Keratinocyte (primary cell): Measurements from ENCODE around the gene RAB3B. TPM values are rescaled to one million over a fixed set of nuclear protein-coding genes. Genes with fewer than 3 reads are reported as not detected.

ENCODE experiments used
- DNase-seq: peaks from one replicate; pipeline ENCODE4 v3.0.0-alpha.2; 2011; ENCODE audit warnings: low read depth, missing footprints, low spot score
- FAIRE-seq: peaks from 2 replicates; lab custom pipeline; 2011; peaks lifted over from hg19 to GRCh38; lab: Jason Lieb, UNC
- H2AFZ ChIP-seq: 2 replicates; pipeline ENCODE4 v1.6.0; 2012; ENCODE audit warnings: low read length, control low read depth, inconsistent platforms; ENCODE audit not compliant: control insufficient read depth
- H3K27ac ChIP-seq: 2 replicates; pipeline ENCODE4 v1.5.1; 2011; ENCODE audit warnings: low read length; ENCODE audit not compliant: control insufficient read depth, insufficient read depth
- H3K27me3 ChIP-seq: 3 replicates; pipeline ENCODE4 v1.6.0; 2011; ENCODE audit warnings: low read length; ENCODE audit not compliant: control insufficient read depth, insufficient read depth; ENCODE audit errors: extremely low read depth
- H3K36me3 ChIP-seq, 2 experiments: 2 replicates in 1 of 2; 3 replicates in 1 of 2; pipeline ENCODE4 v1.5.1; 2011; ENCODE audit warnings: low read length in 2 of 2, mild to moderate bottlenecking in 1 of 2; ENCODE audit not compliant: control insufficient read depth in 2 of 2, insufficient read depth in 2 of 2; ENCODE audit errors: extremely low read depth in 1 of 2
- H3K4me1 ChIP-seq: 3 replicates; pipeline ENCODE4 v1.5.1; 2011; ENCODE audit warnings: low read length; ENCODE audit not compliant: control insufficient read depth, insufficient read depth; ENCODE audit errors: extremely low read depth
- H3K4me2 ChIP-seq: 3 replicates; pipeline ENCODE4 v1.6.0; 2011; ENCODE audit warnings: low read depth, low read length; ENCODE audit not compliant: control insufficient read depth, insufficient read depth; ENCODE audit errors: extremely low read depth
- H3K4me3 ChIP-seq, 3 experiments: fragments of 200-600 bp in 1 of 3; sonication (generic) in 1 of 3; 2 replicates in 2 of 3; 3 replicates in 1 of 3; pipeline ENCODE4 v1.5.1; 2011 to 2016; ENCODE audit warnings: low read length in 3 of 3, mild to moderate bottlenecking in 3 of 3, control low read depth in 2 of 3, inconsistent platforms in 1 of 3, low read depth in 1 of 3, mixed read lengths in 1 of 3, mixed run types in 1 of 3, moderate library complexity in 1 of 3; ENCODE audit not compliant: control insufficient read depth in 2 of 3, insufficient read depth in 2 of 3; ENCODE audit errors: extremely low read depth in 1 of 3
- H3K79me2 ChIP-seq: 2 replicates; pipeline ENCODE4 v1.6.0; 2012; ENCODE audit warnings: low read length; ENCODE audit not compliant: control insufficient read depth, insufficient read depth
- H3K9ac ChIP-seq: 3 replicates; pipeline ENCODE4 v1.6.0; 2011; ENCODE audit warnings: low read length; ENCODE audit not compliant: control insufficient read depth, insufficient read depth; ENCODE audit errors: extremely low read depth
- H3K9me1 ChIP-seq: 3 replicates; pipeline ENCODE4 v1.6.0; 2011; ENCODE audit warnings: low read length; ENCODE audit not compliant: control insufficient read depth, insufficient read depth; ENCODE audit errors: extremely low read depth
- H3K9me3 ChIP-seq: 2 replicates; pipeline ENCODE4 v1.5.1; 2012; ENCODE audit warnings: low read depth, low read length; ENCODE audit not compliant: control insufficient read depth
- H4K20me1 ChIP-seq: 3 replicates; pipeline ENCODE4 v1.6.0; 2011; ENCODE audit warnings: low read length; ENCODE audit not compliant: control insufficient read depth, insufficient read depth; ENCODE audit errors: extremely low read depth
- CTCF ChIP-seq, 3 experiments: IDR thresholded peaks in 1 of 3; conservative IDR thresholded peaks in 1 of 3; optimal IDR thresholded peaks in 1 of 3; 2 replicates in 2 of 3; 3 replicates in 1 of 3; pipeline versions ENCODE3 to v1.5.1; 2011; ENCODE audit warnings: low read length in 3 of 3, mild to moderate bottlenecking in 3 of 3, moderate library complexity in 2 of 3, control low read depth in 1 of 3, inconsistent platforms in 1 of 3; ENCODE audit not compliant: insufficient read depth in 2 of 3; ENCODE audit errors: extremely low read depth in 1 of 3
- EZH2 ChIP-seq: IDR thresholded peaks from one replicate; pipeline ENCODE4 v1.6.1; 2012; ENCODE audit warnings: inconsistent platforms, mild to moderate bottlenecking, low read length, moderate library complexity
- dilution Hi-C: fragments of 300-500 bp; cut with MboI; formaldehyde crosslinking; loops from one replicate; pipeline ENCODE4 v1.7.0; 2020; ENCODE audit warnings: low sequenced_read_pairs; ENCODE audit not compliant: extremely low pct_ligation_motif_present
- polyA plus RNA-seq, 5 experiments: library from polyadenylated mRNA; depleted of rRNA in 3 of 5; stranded (reverse) in 3 of 5; stranded (forward) in 1 of 5; unstranded in 1 of 5; fragments of >200 nt; gene quantifications; 1 replicate in 1 of 5; 2 replicates in 3 of 5; 3 replicates in 1 of 5; pipeline versions ENCODE4 v1.2.1 to v1.2.3, GENCODE V29; 2011 to 2012; ENCODE audit warnings: missing spikeins in 2 of 5, low read depth in 1 of 5, low replicate concordance in 1 of 5

Gene RAB3B
- polyA plus RNA-seq, 1 donor (not counting 4 experiments of a cell fraction or from before 2014, with no cell fraction given) = 2.6 TPM

GRCh38 chr1:51982161-51982560 lies 8.3 kb downstream of the RAB3B start:
- Histone ChIP-seq H3K27ac (no peak overlapping the region), H3K9me3 (no peaks in the 10 kb centered on the region), H4K20me1 (no peaks in the 10 kb centered on the region), H3K4me3 (no peak overlapping the region), H3K4me1 (no peaks in the 10 kb centered on the region), H3K36me3 (no peaks in the 10 kb centered on the region), H3K79me2 (no peaks in the 10 kb centered on the region), H2AFZ (no peak overlapping the region), H3K9me1 (no peaks in the 10 kb centered on the region), H3K9ac (no peak overlapping the region), H3K27me3 (no peaks in the 10 kb centered on the region), H3K4me2 (no peak overlapping the region)
- no peak for TF ChIP-seq CTCF (optimal IDR thresholded peaks at IDR 0.05 in 1 of 3, IDR thresholded peaks at IDR 0.05 in 1 of 3, conservative IDR thresholded peaks at IDR 0.05 in 1 of 3; ENCODE audit: extremely low read depth in 1 of 3, insufficient read depth in 2 of 3, low read length in 3 of 3)
- no peak for TF ChIP-seq EZH2
- DNase-seq (no peak), FAIRE-seq (no peak)
- dilution Hi-C loops = no loop called here

- H2AFZ ChIP-seq = no peak overlapping the region
- dilution Hi-C loops = no loop called here
- no peak overlapping the region for H3K4me3 ChIP-seq
- H3K27ac ChIP-seq = no peak overlapping the region
- H3K9me1 ChIP-seq = no peaks in the 10 kb centered on the region
- H4K20me1 ChIP-seq = no peaks in the 10 kb centered on the region
- H3K4me2 ChIP-seq = no peak overlapping the region
- no peaks in the 10 kb centered on the region for H3K27me3 ChIP-seq
- no peak for DNase-seq
- H3K79me2 ChIP-seq = no peaks in the 10 kb centered on the region
- H3K36me3 ChIP-seq = no peaks in the 10 kb centered on the region
- no peaks in the 10 kb centered on the region for H3K4me1 ChIP-seq
- FAIRE-seq = no peak
- no peaks in the 10 kb centered on the region for H3K9me3 ChIP-seq
- no peak for TF ChIP-seq CTCF (optimal IDR thresholded peaks at IDR 0.05 in 1 of 3, IDR thresholded peaks at IDR 0.05 in 1 of 3, conservative IDR thresholded peaks at IDR 0.05 in 1 of 3; ENCODE audit: extremely low read depth in 1 of 3, insufficient read depth in 2 of 3, low read length in 3 of 3)
- TF ChIP-seq EZH2 = no peak
- H3K9ac ChIP-seq = no peak overlapping the region
Observed at GRCh38 chr1:51981555-51981954, 8.9 kb downstream of the RAB3B start.
